Neural cell (in vitro differentiated cells): Measurements from ENCODE around the gene STPG3.

ENCODE experiments used
- CTCF ChIP-seq: fragments of 450-650 bp; IDR thresholded peaks from 2 replicates; pipeline ENCODE4 v1.5.1; 2014; ENCODE audit warnings: antibody characterized with exemption, mild to moderate bottlenecking, moderate library complexity; ENCODE audit not compliant: poor library complexity, severe bottlenecking
- EP300 ChIP-seq: fragments of 450-650 bp; conservative IDR thresholded peaks from 2 replicates; pipeline ENCODE4 v1.6.1; 2014; ENCODE audit warnings: antibody characterized with exemption, mild to moderate bottlenecking, moderate library complexity; ENCODE audit not compliant: poor library complexity, severe bottlenecking
- EZH2 ChIP-seq: fragments of 200-600, 300-800 bp; shearing (Covaris generic), sonication (generic); IDR thresholded peaks from 2 replicates; pipeline ENCODE4 v1.6.1; 2014; ENCODE audit warnings: antibody characterized with exemption, low read length, borderline replicate concordance, mild to moderate bottlenecking; ENCODE audit not compliant: insufficient read depth, poor library complexity, severe bottlenecking
- MXI1 ChIP-seq: fragments of 450-650 bp; conservative IDR thresholded peaks from 2 replicates; pipeline ENCODE4 v1.6.1; 2014; ENCODE audit warnings: antibody characterized with exemption, mild to moderate bottlenecking; ENCODE audit not compliant: poor library complexity, severe bottlenecking
- POLR2AphosphoS5 ChIP-seq: IDR thresholded peaks from 2 replicates; pipeline ENCODE4 v1.6.1; 2012
- RAD21 ChIP-seq: fragments of 450-650 bp; conservative IDR thresholded peaks from 2 replicates; pipeline ENCODE4 v1.6.1; 2014; ENCODE audit warnings: antibody characterized with exemption, mild to moderate bottlenecking, moderate library complexity
- SMC3 ChIP-seq: fragments of 450-650 bp; conservative IDR thresholded peaks from 2 replicates; pipeline ENCODE4 v1.6.1; 2014; ENCODE audit warnings: antibody characterized with exemption, mild to moderate bottlenecking, moderate library complexity; ENCODE audit not compliant: poor library complexity
- TAF1 ChIP-seq: IDR thresholded peaks from 2 replicates; pipeline ENCODE4 v1.6.1; 2012; ENCODE audit warnings: low read depth
- TF ChIP-seq, protein P1 (sequence below): IDR thresholded peaks from 2 replicates; pipeline ENCODE4 v1.6.1; 2012; ENCODE audit warnings: borderline replicate concordance

GRCh38 chr9:137204731-137205125, 46.4 kb upstream of the STPG3 start:
- no peak for TF ChIP-seq CTCF
- no peak for TF ChIP-seq EP300
- TF ChIP-seq EZH2: no peak
- TF ChIP-seq, protein P1, sequence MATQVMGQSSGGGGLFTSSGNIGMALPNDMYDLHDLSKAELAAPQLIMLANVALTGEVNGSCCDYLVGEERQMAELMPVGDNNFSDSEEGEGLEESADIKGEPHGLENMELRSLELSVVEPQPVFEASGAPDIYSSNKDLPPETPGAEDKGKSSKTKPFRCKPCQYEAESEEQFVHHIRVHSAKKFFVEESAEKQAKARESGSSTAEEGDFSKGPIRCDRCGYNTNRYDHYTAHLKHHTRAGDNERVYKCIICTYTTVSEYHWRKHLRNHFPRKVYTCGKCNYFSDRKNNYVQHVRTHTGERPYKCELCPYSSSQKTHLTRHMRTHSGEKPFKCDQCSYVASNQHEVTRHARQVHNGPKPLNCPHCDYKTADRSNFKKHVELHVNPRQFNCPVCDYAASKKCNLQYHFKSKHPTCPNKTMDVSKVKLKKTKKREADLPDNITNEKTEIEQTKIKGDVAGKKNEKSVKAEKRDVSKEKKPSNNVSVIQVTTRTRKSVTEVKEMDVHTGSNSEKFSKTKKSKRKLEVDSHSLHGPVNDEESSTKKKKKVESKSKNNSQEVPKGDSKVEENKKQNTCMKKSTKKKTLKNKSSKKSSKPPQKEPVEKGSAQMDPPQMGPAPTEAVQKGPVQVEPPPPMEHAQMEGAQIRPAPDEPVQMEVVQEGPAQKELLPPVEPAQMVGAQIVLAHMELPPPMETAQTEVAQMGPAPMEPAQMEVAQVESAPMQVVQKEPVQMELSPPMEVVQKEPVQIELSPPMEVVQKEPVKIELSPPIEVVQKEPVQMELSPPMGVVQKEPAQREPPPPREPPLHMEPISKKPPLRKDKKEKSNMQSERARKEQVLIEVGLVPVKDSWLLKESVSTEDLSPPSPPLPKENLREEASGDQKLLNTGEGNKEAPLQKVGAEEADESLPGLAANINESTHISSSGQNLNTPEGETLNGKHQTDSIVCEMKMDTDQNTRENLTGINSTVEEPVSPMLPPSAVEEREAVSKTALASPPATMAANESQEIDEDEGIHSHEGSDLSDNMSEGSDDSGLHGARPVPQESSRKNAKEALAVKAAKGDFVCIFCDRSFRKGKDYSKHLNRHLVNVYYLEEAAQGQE: no peak
- TF ChIP-seq POLR2AphosphoS5: no peak
- TF ChIP-seq SMC3: no peak
- TF ChIP-seq MXI1: no peak
- no peak for TF ChIP-seq RAD21
- TF ChIP-seq TAF1: no peak
